Activated gamma-delta T cell (primary cell): ENCODE results near the gene SLX9.
"Not testable (repeated sequence)": the region's sequence is repeated elsewhere in the genome, so short reads cannot be mapped to it uniquely, and the experiment has no call there.

Experiments used
- DNase-seq: peaks from one replicate; lab custom pipeline; 2025; lab: John Stamatoyannopoulos, UW

The SLX9 gene

DNA sequence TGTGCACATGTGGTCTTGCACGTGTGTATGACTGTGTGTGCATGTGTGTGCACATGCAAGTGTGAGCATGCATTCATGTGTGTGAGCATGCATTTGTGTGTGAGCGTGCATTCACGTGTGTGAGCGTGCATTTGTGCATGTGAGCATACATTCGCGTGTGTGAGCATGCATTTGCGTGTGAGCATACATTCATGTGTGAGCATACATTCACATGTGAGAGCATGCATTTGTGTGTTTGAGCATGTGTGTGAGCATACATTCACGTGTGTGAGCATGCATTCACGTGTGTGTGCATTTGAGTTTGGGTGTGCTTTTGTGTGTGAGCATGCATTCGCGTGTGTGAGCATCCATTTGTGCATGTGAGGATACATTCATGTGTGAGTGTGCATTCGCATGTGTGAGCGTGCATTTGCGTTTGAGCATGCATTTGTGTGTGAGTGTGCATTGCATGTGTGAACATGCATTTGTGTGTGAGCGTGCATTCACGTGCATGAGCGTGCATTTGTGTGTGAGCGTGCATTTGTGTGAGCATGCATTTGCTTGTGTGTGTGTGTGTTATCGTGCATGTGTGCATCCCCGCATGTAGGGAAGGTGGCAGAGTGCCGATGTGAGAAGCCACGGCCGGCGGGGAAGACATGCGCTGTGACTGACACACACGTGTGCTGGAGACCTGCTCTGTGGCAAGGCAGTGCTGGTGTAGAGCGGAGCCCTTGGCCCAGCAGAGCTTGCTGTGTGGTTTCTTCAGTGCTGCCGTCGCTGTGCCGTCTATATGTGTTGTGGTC, 37.4 kb upstream of the SLX9 start:
- DNase-seq, result no peak

DNA sequence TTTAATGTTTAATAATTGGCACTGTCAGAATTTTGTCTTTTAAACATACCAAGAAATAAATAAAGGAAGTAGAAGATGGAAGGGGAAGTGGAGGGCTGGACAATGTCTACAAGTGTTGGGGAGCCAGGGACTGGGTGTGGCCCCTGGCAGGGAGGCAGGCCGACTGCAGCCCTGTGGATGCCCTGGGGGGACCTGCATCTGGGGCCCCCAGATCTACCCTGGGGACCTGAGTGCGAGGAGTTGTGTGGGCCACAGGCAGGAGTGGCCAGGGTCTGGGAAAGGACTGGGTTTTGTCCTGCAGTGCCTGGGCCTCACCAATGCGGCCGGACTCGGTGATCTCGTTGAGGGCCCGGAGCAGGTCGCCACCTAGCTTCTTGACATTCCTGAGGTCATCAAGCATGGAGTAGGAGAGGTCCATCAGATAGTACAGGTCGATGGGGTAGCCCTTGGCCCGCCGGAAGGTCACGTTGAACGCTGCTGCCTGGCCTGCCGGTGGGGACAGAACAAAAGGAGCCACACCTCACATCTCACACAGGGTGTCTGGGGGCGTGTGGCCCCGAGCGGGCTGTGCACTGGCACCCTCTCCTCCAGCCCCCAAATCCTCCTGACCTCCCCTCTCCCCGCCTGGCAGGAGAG, 36.7 kb upstream of the SLX9 start:
- DNase-seq, result no peak

DNA sequence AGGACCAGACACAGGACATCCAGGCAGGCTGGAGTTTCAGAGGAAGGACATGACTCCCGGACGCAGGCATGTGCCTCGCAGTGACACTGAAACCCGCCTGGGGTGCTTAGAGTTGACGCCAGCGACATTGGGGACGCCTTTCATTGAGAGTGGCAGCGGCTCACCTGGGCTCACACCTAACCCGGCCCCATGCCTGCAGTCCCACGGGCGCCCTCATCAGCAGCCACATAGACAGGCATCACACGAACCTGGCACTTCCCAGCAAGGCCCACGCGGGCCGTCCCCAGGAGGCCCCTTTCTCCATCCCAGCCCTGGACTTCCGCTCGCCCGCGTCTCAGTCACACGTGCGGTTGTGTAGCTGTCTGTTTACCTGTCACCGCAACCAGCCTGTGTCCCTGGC, 36.1 kb upstream of the SLX9 start:
- DNase-seq, result no peak

DNA sequence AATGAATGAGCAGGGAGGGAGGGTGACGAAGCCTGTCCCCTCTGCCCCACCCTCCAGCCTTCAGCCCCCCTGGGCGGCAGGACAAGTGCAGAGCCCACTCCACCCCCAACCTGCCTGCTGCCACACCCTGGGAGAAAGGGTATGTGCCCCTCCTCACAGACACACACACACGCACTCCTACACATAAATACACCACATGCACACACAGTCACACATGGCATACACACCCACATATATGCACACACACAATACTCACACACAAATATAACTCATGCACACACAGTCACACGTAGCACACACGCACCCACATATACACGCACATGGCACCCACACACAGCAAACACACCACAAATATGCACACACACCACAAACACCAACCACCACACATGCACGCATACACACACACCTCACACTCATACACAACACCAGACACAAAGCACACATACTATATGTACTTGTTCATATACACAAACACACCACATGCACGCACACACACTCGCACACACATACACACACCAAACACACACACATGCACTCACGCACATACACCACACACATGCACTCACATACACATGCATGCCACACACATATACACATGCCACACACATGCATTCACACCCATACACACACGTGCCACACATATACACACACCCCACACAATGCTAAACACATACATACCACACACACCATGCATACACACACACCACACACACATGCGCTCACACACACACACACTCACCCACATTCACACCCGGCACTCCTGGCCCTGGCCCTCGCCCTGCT, 35.5 kb upstream of the SLX9 start:
- no peak for DNase-seq

DNA sequence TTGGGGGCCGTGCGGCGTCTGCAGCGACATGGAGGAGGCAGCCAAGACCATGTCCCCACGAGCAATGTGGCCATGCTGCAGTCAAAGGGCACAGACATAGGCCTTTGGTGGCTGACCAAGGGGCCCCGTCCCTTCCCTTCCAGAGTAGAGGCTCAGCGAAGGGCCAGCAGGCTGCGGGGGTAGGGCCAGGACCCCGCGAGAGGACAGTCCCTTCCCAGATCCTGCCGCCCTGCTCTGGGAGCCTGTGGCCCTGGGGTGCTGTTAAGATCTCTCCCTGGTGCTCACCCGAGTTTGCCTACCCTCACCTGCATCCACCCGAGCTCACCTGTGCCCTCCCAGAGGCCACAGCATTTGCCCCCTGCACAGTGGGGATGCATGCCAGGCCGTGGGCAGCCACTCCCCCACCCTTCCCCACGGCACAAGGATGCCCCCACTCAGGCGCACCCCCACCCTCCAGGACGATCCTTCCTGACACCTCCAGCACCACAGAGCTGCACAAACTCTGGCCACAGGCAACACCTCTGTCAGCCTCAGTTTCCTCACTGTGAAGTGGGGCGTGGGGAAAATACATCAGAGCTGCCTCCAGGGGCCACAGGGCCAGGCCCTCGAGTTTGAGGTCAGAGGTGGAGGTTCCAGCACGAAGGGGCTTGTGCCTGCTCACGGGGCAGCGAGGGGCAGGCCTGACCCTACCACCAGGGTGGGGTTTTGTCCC, 34.7 kb upstream of the SLX9 start:
- DNase-seq, result no peak

DNA sequence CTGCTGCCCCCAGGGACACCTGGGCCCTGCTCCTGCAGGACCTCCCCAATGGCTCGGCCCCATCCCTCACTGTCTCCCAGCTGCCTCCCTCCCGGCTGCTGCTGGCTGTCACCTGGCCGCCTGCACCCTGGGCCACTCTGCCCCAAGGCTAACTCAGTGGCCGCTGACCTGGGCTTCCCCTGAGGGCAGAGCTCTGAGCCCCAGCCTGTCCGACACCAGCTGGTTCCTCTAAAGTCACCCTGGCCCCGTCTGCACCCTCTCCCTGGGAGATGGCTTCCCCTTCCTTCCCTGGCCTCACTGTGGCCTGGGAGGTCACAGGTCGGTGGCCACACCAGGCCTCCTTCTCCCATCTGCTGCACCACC, 34.1 kb upstream of the SLX9 start:
- no peak for DNase-seq

DNA sequence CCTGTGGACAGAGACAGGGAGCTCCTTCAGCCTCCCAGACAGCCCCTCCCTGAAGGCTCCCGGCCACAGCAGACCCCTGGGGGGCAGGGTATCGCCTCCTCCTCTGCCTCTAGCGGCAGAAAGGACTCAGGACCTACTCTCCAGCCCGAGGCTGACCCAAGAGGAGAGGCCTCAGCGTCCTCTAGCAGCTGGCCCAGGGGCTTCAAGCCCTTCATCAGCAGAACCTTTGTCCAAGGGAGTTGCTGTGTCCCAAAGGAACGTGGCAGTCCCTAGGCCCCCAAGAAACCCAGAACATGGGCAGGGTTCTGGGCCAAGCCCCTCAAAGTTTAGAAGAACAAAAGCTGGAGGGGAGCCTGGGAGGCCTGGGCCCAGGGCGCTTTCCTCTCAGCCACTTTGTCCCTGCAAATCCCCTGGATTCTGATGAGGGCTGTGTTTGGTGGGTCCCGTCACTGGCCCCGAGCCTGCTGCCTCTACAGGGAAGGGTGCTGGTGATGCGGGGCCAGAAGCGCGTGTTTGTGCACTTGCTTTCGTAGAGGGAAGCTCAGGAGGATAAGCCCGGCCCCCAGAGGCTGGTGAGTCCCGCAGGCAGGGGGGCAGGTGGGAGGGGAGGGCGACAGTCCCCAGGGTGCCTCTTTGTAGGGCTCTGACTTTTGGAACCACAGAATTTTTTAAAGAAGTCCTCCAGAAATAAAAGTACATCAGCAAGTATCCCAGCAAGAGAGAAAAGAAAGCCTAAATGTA, 32.4 kb upstream of the SLX9 start:
- DNase-seq, result no peak

DNA sequence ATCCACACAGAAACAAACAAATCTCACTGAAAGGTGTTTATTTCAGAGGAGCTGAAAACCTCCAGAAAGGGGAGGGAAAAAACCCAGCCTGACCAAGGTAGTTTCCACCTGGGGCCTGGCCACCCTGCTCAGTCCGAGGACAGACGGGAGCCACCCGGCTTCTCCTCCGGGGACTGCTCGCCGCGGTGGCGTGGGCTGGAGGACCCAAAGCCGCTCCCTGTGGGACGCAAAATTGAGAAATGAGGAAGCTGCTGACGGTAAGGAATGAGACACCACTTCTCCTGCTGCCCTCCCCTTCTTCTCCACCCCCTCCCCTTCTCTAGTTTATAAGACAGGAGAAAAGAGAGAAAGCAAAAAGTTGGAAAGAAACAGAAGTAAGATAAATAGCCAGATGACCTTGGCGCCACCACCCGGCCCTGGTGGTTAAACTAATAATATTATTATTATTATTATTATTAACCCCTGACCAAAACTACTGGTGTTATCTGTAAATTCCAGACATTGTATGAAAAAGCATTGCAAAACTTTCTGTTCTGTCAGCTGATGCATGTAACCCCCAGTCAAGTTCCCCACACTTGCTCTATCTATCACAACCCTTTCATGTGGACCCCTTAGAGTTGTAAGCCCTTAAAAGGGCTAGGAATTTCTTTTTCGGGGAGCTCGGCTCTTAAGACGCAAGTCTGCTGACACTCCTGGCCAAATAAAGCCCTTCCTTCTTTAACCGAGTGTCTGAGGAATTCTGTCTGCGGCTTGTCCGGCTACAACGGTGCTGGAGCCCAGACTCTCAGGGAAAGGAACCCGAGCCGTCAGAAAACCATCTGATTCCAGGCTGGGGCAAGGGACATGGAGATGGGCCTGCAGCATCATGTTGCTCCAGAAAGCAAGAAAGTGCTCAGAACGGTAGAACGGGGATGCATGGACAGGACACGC, 31.6 kb upstream of the SLX9 start:
- no peak for DNase-seq

DNA sequence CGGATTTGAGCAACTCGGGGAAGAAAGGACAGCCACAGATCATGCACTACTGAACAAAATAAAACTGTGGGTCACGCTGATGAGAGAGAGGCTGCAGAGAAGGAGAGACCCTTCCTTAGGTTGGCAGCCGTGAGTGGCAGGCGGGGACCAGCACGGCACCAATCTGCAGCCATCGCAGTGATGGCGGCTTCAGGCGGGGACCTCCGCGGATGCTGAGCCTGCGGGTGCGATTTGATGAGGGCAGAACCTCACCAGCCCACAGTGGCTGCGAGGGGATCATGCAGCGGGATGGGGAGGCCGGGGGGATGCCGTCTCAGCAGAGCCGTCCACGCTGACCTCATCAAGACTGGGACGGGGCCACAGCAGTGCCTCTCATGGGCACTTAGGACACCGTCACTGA, 30.9 kb upstream of the SLX9 start:
- DNase-seq, result no peak

DNA sequence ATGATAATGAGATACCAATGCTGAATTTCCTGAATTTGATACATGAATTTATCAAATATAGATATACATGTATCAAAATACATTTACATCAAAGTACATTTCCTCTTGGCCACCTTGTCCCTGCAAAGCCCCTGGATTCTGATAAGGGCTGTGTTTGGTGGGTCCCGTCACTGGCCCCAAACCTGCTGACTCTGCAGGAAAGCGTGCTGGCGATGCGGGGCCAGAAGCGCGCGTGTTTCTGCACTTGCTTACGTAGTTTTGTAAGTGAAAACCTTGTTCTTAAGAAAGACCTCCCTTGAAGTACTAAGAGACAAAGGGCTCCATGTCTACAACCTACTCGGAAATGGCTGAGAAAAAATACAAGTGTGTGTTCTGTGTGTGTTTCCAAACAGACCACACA, 30.1 kb upstream of the SLX9 start:
- DNase-seq, result no peak

DNA sequence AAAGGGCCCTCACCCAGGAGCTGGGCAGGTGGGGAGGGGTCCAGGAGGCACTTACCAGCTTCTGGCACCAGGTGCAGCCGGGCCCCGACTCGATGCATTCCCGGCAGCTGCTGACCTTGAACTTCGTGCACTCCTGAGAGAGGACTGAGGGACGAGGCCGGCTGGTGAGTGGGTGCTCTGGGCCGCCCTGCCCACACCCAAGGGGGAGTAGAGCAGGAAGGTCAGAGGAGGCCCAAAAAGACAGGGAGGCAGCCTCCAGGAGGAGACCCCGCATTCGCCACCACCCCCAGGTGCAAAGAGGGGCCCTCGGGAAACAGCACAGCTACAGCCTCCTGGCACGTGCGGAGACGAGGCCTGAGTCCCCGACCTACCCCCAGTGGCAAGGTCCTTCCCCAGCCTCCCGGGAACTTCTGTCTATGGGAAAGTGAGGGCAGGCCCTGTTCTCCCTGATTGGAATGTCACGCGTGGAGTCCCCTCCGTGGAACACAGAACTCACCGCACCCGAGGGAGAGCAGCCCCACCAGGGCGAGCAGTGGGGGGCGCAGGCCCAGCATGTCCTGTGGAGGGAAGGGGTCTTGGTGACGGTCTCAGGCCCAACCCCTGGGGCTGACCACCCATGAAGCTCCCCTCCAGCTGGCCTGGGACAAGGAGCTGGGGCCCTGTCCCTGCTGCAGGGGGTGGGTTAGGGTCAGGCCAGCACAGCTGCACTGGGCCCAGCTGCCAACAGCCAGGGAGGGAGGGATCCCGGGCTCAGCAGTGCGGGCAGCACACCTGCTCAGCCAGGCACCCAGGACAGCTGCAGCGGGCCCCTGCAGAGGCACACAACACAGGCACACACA, 29.4 kb upstream of the SLX9 start:
- DNase-seq, result no peak

DNA sequence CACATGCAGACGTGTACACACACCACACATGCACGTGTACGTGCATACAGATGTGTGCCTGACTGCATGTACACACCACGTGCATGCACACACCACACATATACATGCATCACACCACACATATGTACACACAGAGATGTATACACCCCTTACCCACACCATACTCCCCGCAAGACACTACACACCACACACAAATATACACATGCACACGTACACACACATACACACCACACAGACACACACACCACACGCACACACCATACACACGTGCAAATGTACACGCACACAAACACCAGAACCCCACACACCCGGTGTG, 28.8 kb upstream of the SLX9 start:
- DNase-seq, result no peak

DNA sequence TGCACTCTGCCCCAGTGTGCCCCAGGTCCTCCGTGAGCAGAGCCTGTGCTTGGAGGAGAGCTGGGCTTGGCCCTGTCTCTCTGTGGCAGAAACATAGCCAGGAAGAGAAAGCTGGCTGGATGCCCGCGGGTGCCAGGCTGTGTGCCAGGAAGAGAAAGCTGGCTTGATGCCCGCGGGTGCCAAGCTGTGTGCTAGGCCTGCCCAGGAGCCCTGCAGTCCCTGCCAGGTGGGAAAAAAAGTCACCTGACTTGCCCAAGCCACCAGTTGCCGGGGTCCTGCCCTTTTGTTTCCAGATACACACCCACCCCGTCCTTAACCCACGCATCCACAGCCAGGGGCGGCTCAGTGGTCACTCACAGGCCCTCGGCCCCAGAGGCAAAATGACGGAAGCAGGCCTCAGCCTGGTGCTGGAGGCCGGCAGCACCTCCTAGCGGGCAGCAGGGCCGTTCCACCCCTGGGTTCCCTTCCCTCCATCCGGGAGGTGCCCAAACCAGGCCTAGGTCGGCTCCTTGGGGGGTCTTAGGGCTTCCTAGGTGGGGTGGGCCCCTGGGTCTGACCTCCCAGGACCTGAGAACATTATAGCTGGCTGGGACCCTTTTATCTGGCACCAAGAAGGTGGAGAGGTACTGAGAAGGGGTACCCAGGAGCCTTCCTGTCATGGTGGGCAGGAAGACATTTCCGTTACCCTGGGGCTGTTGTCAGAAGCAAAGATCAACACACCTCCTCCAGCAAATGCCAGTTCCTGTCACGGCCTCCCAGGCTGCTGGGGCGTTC, 28.3 kb upstream of the SLX9 start:
- no peak for DNase-seq

DNA sequence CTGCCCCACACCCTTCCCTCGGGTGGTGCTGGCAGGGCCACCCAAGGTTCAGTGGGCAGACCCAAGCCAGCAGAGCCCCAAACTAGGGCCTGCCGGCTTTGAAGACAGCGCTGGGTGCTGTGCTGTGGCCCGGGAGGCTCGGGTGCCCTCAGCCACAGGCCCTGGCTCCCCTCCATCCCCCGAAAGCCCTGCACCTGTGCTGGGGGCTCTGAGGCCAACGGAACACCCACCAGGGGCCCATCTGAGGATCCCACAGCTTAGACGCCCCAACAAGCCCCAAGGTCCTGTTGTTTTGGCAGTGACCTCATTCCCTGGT, 27.7 kb upstream of the SLX9 start:
- no peak for DNase-seq

DNA sequence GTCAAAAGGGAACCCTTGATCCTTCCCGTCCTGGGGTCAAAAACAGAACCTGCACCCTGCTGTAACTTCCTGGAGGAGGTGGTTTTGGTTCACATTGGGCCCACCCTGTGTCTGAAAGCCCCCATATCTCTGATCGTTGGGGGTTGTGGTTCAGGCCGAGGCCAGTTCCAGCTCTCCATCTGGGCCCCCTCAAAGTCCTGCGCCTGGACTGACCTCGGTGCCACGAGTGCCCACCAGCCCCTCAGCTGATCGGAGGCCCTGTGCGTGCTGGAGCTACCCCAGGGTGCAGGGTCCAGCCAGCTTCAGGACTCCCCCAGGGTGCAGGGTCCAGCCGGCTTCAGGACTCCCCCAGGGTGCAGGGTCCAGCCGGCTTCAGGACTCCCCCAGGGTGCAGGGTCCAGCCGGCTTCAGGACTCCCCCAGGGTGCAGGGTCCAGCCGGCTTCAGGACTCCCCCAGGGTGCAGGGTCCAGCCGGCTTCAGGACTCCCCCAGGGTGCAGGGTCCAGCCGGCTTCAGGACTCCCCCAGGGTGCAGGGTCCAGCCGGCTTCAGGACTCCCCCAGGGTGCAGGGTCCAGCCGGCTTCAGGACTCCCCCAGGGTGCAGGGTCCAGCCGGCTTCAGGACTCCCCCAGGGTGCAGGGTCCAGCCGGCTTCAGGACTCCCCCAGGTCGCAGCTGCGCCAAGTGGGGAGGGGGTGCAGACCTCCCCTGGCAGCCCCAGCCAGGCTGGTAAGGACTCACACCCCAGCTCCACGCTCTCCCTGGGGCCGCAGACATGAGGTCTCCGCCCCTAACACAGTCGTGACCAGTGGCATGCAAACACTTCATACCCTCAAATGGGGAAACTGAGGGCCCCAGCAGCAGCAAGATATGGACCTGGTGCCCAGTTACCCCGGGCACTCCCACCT, 27.1 kb upstream of the SLX9 start:
- DNase-seq, result not testable (repeated sequence)

DNA sequence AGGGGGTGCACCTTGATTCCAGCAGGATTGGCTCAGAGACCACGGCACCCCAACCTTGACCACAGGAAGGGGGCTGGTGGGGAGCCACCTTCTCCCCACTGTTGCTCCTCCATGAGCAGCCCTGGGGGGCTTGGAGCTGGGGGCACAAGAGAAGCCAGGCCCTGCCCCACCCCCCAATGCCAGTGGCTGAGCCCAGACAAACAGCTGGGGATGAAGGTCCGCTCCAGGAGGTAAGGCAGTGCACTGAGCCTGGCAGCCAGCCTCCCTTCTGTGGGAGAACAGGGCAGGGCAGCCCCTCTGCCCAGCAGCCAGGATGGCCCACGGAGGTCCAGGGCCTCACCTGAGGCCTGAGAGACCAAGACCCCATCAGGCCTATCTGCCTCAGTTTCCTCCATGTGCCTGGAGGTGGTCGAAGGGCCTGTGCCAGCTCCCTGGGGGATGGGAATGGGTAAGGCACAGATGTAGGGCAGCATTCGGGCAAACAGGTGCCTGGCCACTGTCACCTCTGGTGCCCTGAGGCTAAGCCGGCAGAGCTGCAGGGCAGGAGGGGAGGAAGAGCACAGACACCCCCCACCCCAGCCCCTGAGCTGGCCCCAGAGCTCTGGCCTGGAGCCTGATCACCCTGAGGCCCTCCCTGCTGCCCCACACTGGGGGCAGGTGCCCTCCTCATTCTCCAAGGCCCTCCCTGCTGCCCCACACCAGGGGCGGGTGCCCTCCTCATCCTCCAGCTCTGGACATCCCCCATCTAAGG, 26.2 kb upstream of the SLX9 start:
- no peak for DNase-seq

DNA sequence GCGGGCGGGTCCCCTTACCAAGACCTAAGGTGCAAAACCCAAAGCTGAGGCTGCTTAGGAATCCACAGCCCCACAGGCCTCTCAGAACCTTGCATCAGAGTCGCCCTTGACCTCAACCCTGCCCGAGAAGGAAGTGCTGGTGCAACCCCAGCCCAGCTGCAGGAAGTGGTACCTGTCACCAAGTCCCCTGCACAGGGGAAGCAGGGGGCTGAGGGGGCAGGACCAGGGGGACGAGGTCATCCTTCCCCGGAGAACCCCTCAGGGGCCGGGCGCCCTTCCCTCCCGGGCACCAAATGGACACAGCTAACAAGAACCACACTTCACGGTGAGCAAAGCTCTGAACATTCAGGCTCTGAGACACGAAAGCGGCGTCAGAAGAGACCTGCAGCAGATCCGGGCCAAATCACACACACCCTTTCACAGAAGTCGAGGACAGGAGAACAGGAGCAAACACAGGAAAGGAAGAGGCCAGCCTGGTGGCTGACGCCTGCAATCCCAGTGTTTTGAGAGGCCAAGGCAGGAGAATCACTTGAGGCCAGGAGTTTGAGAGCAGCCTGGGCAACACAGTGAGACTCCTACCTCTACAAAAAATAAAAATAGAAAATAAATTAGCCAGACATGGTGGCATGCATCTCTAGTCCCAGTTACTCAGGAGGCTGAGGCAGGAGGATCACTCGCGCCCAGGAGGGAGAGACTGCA, 25.5 kb upstream of the SLX9 start:
- DNase-seq, result no peak
